OCI-LY3 (cell line): ENCODE data around the gene LRRC56.

Source experiments
- H2AFZ ChIP-seq: fragments of 200-600, 300-600 bp; shearing (Covaris generic); 2 replicates; pipeline ENCODE4 v1.6.0; 2014; ENCODE audit warnings: antibody characterized with exemption, low read depth, low read length
- H3K27ac ChIP-seq: fragments of 200-600, 300-600 bp; sonication (generic); 2 replicates; pipeline ENCODE4 v1.5.1; 2014; ENCODE audit warnings: mild to moderate bottlenecking, low read length, moderate library complexity, mixed read lengths
- H3K27me3 ChIP-seq: fragments of 200-600, 300-600 bp; sonication (generic); 2 replicates; pipeline ENCODE4 v1.6.1; 2014; ENCODE audit warnings: low read depth, low read length, mixed read lengths
- H3K36me3 ChIP-seq: fragments of 200-600, 300-600 bp; sonication (generic); replicated peaks from 2 replicates; pipeline ENCODE3; 2014; ENCODE audit warnings: low read depth, low read length, mixed read lengths
- H3K4me1 ChIP-seq: fragments of 300-600, 200-600 bp; sonication (generic); 2 replicates; pipeline ENCODE4 v1.6.1; 2014; ENCODE audit warnings: low read length, mixed read lengths
- H3K4me2 ChIP-seq: fragments of 200-600, 300-600 bp; sonication (generic); 2 replicates; pipeline ENCODE4 v1.6.1; 2014; ENCODE audit warnings: low read length, mixed read lengths
- H3K4me3 ChIP-seq: fragments of 300-600, 200-600 bp; sonication (generic); 2 replicates; pipeline ENCODE4 v1.5.1; 2014; ENCODE audit warnings: antibody characterized with exemption, mild to moderate bottlenecking, low read length, moderate library complexity
- H3K79me2 ChIP-seq: fragments of 300-600, 200-600 bp; shearing (Covaris generic); 2 replicates; pipeline ENCODE4 v1.6.1; 2014; ENCODE audit warnings: mild to moderate bottlenecking, low read length, mixed read lengths
- H3K9ac ChIP-seq: fragments of 300-600, 200-600 bp; shearing (Covaris generic); 2 replicates; pipeline ENCODE4 v1.6.0; 2014; ENCODE audit warnings: mild to moderate bottlenecking, low read length, moderate library complexity
- H3K9me3 ChIP-seq: fragments of 200-600, 300-600 bp; shearing (Covaris generic); 2 replicates; pipeline ENCODE4 v1.6.1; 2014; ENCODE audit warnings: low read length, mixed read lengths; ENCODE audit not compliant: insufficient read depth
- H4K20me1 ChIP-seq: fragments of 200-600, 300-600 bp; sonication (generic); 2 replicates; pipeline ENCODE4 v1.6.1; 2016; ENCODE audit warnings: low read length, mixed read lengths; ENCODE audit not compliant: insufficient read depth
- CTCF ChIP-seq: fragments of 200-600, 300-600 bp; sonication (generic); IDR thresholded peaks from 2 replicates; pipeline ENCODE4 v1.5.1; 2014; ENCODE audit warnings: antibody characterized with exemption, low read length, low read depth
- EZH2phosphoT487 ChIP-seq: fragments of 200-600 bp; shearing (Covaris generic); IDR thresholded peaks from 2 replicates; pipeline ENCODE4 v1.6.1; 2018; ENCODE audit warnings: antibody characterized with exemption, mixed run types, low read depth

The LRRC56 gene

GRCh38 chr11:528815-529727, 8.3 kb upstream of the LRRC56 start:
- TF ChIP-seq EZH2phosphoT487, result no peak
- TF ChIP-seq CTCF, result no peak
- Histone ChIP-seq H3K4me1 (peaks cover 2% of the 10 kb centered on the region; the same call in 1 of the 2 replicates), H3K79me2 (peaks cover 2% of the 10 kb centered on the region; the same call in 1 of the 2 replicates), H3K4me3 (no peak overlapping the region), H3K27me3 (no peaks in the 10 kb centered on the region), H3K27ac (no peak overlapping the region), H3K4me2 (no peak overlapping the region), H4K20me1 (peaks cover 5% of the 10 kb centered on the region), H3K9ac (no peak overlapping the region), H3K36me3 (peaks cover under 1% of the 10 kb centered on the region), H3K9me3 (no peaks in the 10 kb centered on the region), H2AFZ (no peak overlapping the region)

GRCh38 chr11:529728-530411, 7.5 kb upstream of the LRRC56 start:
- H3K4me1 ChIP-seq, result peaks cover 6% of the 10 kb centered on the region; the same call in 1 of the 2 replicates
- H3K27me3 ChIP-seq, result no peaks in the 10 kb centered on the region
- H3K4me3 ChIP-seq, result no peak overlapping the region
- peaks cover 10% of the 10 kb centered on the region for H3K79me2 ChIP-seq
- no peak for TF ChIP-seq EZH2phosphoT487
- TF ChIP-seq CTCF, result no peak
- H4K20me1 ChIP-seq, result peaks cover 10% of the 10 kb centered on the region
- H3K27ac ChIP-seq, result no peak overlapping the region
- H3K4me2 ChIP-seq, result no peak overlapping the region
- no peaks in the 10 kb centered on the region for H3K36me3 ChIP-seq
- no peak overlapping the region for H2AFZ ChIP-seq
- H3K9ac ChIP-seq, result no peak overlapping the region
- no peaks in the 10 kb centered on the region for H3K9me3 ChIP-seq

- H3K27me3 ChIP-seq, result no peaks in the 10 kb centered on the region
- no peak overlapping the region for H2AFZ ChIP-seq
- no peaks in the 10 kb centered on the region for H3K36me3 ChIP-seq
- peaks cover 12% of the 10 kb centered on the region for H3K79me2 ChIP-seq
- H3K4me1 ChIP-seq, result peaks cover 6% of the 10 kb centered on the region; the same call in 1 of the 2 replicates
- H3K9me3 ChIP-seq, result no peaks in the 10 kb centered on the region
- H4K20me1 ChIP-seq, result peaks cover 10% of the 10 kb centered on the region
- TF ChIP-seq EZH2phosphoT487 (no peak), CTCF (no peak)
- H3K27ac ChIP-seq, result no peak overlapping the region
- H3K4me2 ChIP-seq, result no peak overlapping the region
- no peak overlapping the region for H3K9ac ChIP-seq
- H3K4me3 ChIP-seq, result no peak overlapping the region
Observed at GRCh38 chr11:530960-531831, 6.1 kb upstream of the LRRC56 start.
